Central memory CD8-positive, alpha-beta T cell (primary cell): ENCODE results near the gene SEMA3E.
"Not testable (repeated sequence)": the region's sequence is repeated elsewhere in the genome, so short reads cannot be mapped to it uniquely, and the experiment has no call there.

Experiments used
- ATAC-seq: fragments of 150-1000 bp; cut with Tn5 transposase; replicated peaks from 2 replicates; pipeline ENCODE4 v1.10.0; 2022; ENCODE audit warnings: mild to moderate bottlenecking, moderate FRiP score, moderate number of reproducible peaks; ENCODE audit not compliant: poor library complexity, severe bottlenecking; ENCODE audit errors: extremely low read depth
- DNase-seq, 2 donors: peaks; one replicate each; pipeline ENCODE4 v3.0.0; 2021; ENCODE audit warnings: low spot score in 2 of 2
- H3K27ac Mint-ChIP-seq: one replicate; pipeline ENCODE4 v1.8.0; 2022; ENCODE audit warnings: low read depth, mild to moderate bottlenecking, moderate library complexity, mixed read lengths
- H3K27me3 Mint-ChIP-seq: one replicate; pipeline ENCODE4 v1.8.0; 2022; ENCODE audit warnings: mixed read lengths
- H3K36me3 Mint-ChIP-seq: one replicate; pipeline ENCODE4 v1.8.0; 2022; ENCODE audit warnings: mild to moderate bottlenecking, moderate library complexity, mixed read lengths; ENCODE audit not compliant: insufficient read depth
- H3K4me1 Mint-ChIP-seq: one replicate; pipeline ENCODE4 v1.8.0; 2022; ENCODE audit warnings: mixed read lengths
- H3K4me3 Mint-ChIP-seq: one replicate; pipeline ENCODE4 v1.8.0; 2022; ENCODE audit warnings: mild to moderate bottlenecking, moderate library complexity, mixed read lengths
- H3K9me3 Mint-ChIP-seq: one replicate; pipeline ENCODE4 v1.8.0; 2022; ENCODE audit warnings: mixed read lengths

Gene SEMA3E

DNA sequence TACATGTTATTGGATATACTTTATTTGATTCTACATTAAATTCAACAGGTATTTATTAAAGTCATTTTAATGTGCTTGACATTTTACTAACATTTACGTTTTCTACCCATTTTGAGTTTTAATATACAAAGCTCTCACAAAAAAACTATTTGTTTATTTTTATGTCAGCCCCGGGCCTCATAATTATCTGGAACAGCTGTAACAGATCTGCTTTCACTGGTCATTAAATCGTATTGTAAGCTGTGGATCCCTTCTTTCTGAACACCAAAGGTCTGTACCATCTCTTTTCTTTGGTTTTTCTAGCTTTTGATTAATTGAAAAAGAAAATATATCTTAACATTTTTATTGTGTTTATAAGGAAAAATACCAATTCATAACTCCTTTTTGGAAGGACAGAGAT, 73.5 kb downstream of the SEMA3E start:
- DNase-seq = no peak
- Mint-ChIP-seq H3K27ac (no peak overlapping the region), H3K27me3 (no peaks in the 10 kb centered on the region), H3K36me3 (no peaks in the 10 kb centered on the region), H3K9me3 (peaks cover 4% of the 10 kb centered on the region), H3K4me1 (no peaks in the 10 kb centered on the region), H3K4me3 (no peak overlapping the region)
- no peak for ATAC-seq

GRCh38 chr7:83574616-83575015, 74.3 kb downstream of the SEMA3E start:
- Mint-ChIP-seq H3K9me3 (peaks cover 2% of the 10 kb centered on the region), H3K27me3 (no peaks in the 10 kb centered on the region), H3K27ac (no peak overlapping the region)

GRCh38 chr7:83562960-83563359, 86.0 kb downstream of the SEMA3E start:
- Mint-ChIP-seq H3K4me3 (no peak overlapping the region), H3K9me3 (peaks cover 21% of the 10 kb centered on the region), H3K27me3 (no peaks in the 10 kb centered on the region), H3K36me3 (no peaks in the 10 kb centered on the region), H3K27ac (no peak overlapping the region), H3K4me1 (no peaks in the 10 kb centered on the region)
- ATAC-seq = no peak
- no peak for DNase-seq

More at GRCh38 chr7:83574616-83575015, 74.3 kb downstream of the SEMA3E start:
- DNase-seq (no peak), ATAC-seq (no peak)
- no peak overlapping the region for H3K4me3 Mint-ChIP-seq
- no peaks in the 10 kb centered on the region for H3K4me1 Mint-ChIP-seq
- H3K36me3 Mint-ChIP-seq = no peaks in the 10 kb centered on the region

- peaks cover 19% of the 10 kb centered on the region for H3K9me3 Mint-ChIP-seq
- H3K4me1 Mint-ChIP-seq = no peaks in the 10 kb centered on the region
- H3K36me3 Mint-ChIP-seq = no peaks in the 10 kb centered on the region
- no peak overlapping the region for H3K27ac Mint-ChIP-seq
- ATAC-seq (no peak), DNase-seq (no peak)
- no peaks in the 10 kb centered on the region for H3K27me3 Mint-ChIP-seq
- H3K4me3 Mint-ChIP-seq = no peak overlapping the region
Measured at GRCh38 chr7:83562289-83562688, 86.7 kb downstream of the SEMA3E start.

DNA sequence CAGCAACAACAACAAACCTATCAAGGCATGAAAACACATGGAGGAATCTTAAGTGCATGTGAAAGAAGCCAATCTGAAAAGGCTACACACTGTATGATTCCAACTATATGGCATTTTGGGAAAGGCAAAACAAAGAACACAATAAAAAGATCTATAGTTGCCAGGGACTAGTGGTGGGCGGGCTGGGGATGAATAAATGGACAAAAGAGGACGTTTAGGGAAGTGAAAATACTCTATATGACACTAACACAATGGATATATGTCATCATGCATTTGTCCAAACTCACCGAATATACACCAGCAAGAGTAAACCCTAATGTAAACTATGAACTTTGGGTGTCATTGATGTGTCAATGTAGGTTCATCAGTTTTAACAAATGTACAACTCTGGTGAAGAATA, 89.1 kb downstream of the SEMA3E start:
- H3K27me3 Mint-ChIP-seq = no peaks in the 10 kb centered on the region
- H3K4me3 Mint-ChIP-seq = no peak overlapping the region
- H3K27ac Mint-ChIP-seq = no peak overlapping the region
- H3K9me3 Mint-ChIP-seq = peaks cover 11% of the 10 kb centered on the region
- DNase-seq = no peak
- H3K36me3 Mint-ChIP-seq = no peaks in the 10 kb centered on the region
- ATAC-seq = no peak
- no peaks in the 10 kb centered on the region for H3K4me1 Mint-ChIP-seq

DNA sequence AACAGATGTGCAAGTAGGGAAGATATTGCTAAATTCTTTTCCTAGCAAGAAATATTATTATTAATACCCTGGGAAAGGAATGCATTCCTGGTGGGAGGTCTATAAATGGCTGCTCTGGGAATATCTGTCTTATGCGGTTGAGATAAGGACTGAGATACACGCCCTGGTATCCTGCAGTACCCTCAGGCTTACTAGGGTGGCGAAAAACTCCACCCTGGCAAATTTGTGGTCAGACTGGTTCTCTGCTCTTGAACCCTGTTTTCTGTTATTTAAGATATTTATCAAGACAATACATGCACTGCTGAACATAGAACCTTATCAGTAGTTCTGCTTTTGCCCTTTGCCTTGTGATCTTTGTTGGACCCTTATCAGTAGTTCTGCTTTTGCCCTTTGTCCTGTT, 96.4 kb downstream of the SEMA3E start:
- H3K27ac Mint-ChIP-seq, H3K9me3 Mint-ChIP-seq, H3K4me3 Mint-ChIP-seq, ATAC-seq, H3K36me3 Mint-ChIP-seq, H3K27me3 Mint-ChIP-seq, DNase-seq, H3K4me1 Mint-ChIP-seq: not testable (repeated sequence)

GRCh38 chr7:83550100-83550499, 98.8 kb downstream of the SEMA3E start:
- Mint-ChIP-seq H3K27ac (no peak overlapping the region), H3K27me3 (no peaks in the 10 kb centered on the region), H3K36me3 (peaks cover 2% of the 10 kb centered on the region), H3K4me1 (no peaks in the 10 kb centered on the region), H3K4me3 (no peak overlapping the region), H3K9me3 (peaks cover 15% of the 10 kb centered on the region)
- no peak for ATAC-seq
- DNase-seq = no peak

DNA sequence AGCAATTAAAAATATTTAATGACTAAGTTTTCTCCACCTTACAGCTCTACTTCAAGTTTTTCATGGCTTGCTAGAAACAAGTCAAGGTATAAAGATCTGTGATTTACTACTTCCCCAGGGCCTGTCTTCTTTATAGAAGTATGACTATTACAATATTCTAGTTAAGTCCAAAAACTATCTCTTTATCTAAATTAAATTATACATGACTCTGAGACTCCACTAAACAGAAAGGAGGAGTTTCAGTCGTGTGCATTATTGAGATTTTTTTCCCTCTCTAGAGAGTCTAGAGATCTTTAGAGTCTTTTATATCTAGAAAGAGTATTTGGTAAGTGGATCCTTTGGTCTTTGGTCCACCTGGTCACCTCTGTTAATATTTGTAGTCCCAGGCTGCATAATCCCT, 100.7 kb downstream of the SEMA3E start:
- no peak overlapping the region for H3K4me3 Mint-ChIP-seq
- peaks cover 13% of the 10 kb centered on the region for H3K9me3 Mint-ChIP-seq
- no peaks in the 10 kb centered on the region for H3K27me3 Mint-ChIP-seq
- H3K36me3 Mint-ChIP-seq = peaks cover 2% of the 10 kb centered on the region
- H3K27ac Mint-ChIP-seq = no peak overlapping the region
- no peak for DNase-seq
- ATAC-seq = no peak
- no peaks in the 10 kb centered on the region for H3K4me1 Mint-ChIP-seq

DNA sequence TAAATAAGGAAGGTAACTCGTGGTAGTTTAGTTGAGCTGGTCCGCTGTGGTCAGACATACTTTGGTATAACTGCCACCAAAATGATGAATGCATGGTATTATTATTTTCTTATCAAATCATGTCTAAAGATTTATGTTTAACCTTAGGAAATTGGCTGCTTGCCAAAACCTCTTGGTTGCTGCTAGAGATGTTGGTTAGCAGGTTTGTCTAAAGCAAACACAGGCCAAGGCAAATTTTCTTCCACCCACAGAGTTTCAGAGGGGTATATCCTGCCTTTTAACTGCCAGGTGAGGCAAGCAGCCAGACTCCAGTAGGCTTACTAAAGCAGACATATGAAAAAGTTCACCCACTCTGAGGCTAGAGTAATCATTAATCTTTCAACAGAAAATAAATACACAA, 101.4 kb downstream of the SEMA3E start:
- ATAC-seq (no peak), DNase-seq (no peak)

DNA sequence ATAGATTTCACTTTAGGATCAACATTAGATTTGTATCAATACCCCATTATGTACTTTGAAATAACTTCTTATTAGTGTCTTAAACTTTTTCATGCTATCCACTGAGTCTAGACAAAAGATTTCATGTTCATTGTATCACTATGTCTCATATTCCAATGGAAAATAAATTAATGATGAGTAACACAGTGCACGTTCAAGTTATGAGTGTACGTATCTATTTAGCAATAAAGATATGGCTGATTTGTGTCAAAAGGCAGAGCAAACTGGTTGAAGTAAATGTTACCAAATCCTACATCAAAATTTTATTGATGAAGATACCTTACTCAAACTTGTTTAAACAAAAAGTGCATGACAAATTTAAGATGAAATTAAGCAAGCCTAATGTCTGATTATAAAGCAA, 102.4 kb downstream of the SEMA3E start:
- Mint-ChIP-seq H3K27ac (no peak overlapping the region), H3K27me3 (no peaks in the 10 kb centered on the region), H3K9me3 (peaks cover 12% of the 10 kb centered on the region), H3K4me1 (no peaks in the 10 kb centered on the region), H3K36me3 (peaks cover 2% of the 10 kb centered on the region), H3K4me3 (no peak overlapping the region)
- DNase-seq (no peak), ATAC-seq (no peak)

More for the DNA sequence above, 101.4 kb downstream of the SEMA3E start:
- Mint-ChIP-seq H3K4me1 (no peaks in the 10 kb centered on the region), H3K4me3 (no peak overlapping the region), H3K27me3 (no peaks in the 10 kb centered on the region), H3K27ac (no peak overlapping the region), H3K9me3 (peaks cover 9% of the 10 kb centered on the region), H3K36me3 (peaks cover 2% of the 10 kb centered on the region)

DNA sequence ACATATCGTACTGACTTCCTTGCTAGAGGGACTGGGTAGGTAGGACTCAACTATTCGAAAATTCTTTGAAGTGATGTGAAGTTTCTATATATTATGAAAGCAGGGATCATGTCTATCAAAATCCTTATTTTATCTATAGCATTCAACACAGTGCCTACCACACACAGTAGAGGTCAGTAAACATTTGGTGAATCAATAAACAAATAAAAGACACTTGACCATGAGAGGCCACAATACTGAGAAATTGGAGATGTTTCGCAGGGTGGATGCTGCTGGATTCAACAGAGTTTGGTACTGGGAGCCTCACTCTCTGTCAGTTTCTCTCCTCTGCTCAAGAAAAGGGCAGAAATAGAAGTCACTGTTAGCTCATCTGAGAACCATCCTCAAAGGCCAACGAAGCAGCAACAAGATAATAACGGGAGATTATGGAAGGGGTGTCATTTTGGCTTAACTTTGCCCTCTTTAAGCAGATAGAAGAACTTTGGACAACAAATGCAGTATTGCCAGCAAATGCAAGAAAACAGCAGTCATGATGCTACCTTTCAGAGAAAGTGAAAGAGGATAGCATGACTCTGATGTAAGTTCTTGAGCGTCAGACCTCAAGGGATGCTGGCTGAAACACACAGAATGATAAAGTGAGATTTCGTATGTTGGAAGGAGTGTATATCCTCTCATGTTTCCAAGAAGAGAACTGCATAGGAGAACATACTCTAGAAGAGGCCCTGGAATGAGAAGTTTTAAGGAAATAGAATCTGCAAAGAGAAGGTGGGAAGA, 107.6 kb downstream of the SEMA3E start:
- ATAC-seq (no peak), DNase-seq (no peak)
- Mint-ChIP-seq H3K36me3 (no peaks in the 10 kb centered on the region), H3K4me1 (no peaks in the 10 kb centered on the region), H3K9me3 (peaks cover 24% of the 10 kb centered on the region), H3K27ac (no peak overlapping the region), H3K27me3 (no peaks in the 10 kb centered on the region), H3K4me3 (no peak overlapping the region)

DNA sequence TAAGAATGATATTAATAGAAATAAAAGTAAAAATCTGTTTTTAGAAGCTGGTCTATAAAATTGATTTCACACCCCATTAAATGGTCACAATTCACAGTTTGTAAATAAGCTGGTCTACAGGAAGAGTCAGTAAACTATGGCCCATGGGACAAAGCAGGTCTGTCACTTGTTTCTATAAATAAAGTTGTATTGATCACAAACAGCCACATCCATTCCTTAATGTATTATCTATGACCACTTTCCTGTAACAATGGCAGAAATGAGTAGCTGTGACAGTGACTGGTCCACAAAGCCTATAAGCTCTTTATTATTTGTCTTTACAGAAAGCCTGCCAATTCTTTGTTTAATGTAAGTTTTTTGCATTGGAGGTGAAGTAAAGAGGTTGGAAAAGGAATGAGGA, 114.5 kb downstream of the SEMA3E start:
- ATAC-seq (no peak), DNase-seq (no peak)
- Mint-ChIP-seq H3K27ac (no peak overlapping the region), H3K9me3 (peaks cover 7% of the 10 kb centered on the region), H3K36me3 (no peaks in the 10 kb centered on the region), H3K4me1 (no peaks in the 10 kb centered on the region), H3K4me3 (no peak overlapping the region), H3K27me3 (no peaks in the 10 kb centered on the region)

DNA sequence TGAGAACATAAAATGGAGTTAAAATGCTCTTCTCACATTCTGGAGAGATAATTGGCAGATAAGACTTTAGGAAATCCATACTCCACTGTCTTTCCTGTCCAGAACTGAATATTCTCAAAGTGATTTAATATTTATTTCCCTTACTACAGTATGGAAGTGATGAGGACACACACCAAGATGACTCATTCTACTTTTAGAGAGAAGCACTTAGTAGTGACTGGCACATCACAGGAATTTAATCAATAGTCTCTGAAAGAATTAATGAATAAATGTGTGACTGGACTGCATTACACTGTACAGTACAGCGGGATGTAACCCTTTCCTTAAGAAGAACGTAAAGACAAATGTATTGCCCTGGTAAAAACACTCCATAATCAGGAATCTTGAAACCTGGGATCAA, 116.7 kb downstream of the SEMA3E start:
- no peaks in the 10 kb centered on the region for H3K4me1 Mint-ChIP-seq
- H3K27ac Mint-ChIP-seq = no peak overlapping the region
- no peaks in the 10 kb centered on the region for H3K36me3 Mint-ChIP-seq
- H3K27me3 Mint-ChIP-seq = no peaks in the 10 kb centered on the region
- H3K4me3 Mint-ChIP-seq = no peak overlapping the region
- peaks cover 5% of the 10 kb centered on the region for H3K9me3 Mint-ChIP-seq
- ATAC-seq (no peak), DNase-seq (no peak)
